ENCODE measurements around the gene MAT1A. TPM values are rescaled to one million over a fixed set of nuclear protein-coding genes. Genes with fewer than 3 reads are reported as not detected.

The MAT1A gene
- total RNA-seq, 1 donor from 2014 or later = 0.32 TPM

GRCh38 chr10:80322711-80323110, 33.3 kb upstream of the MAT1A start:
- Histone ChIP-seq H3K9me3 (no peaks in the 10 kb centered on the region), H3K27me3 (no peaks in the 10 kb centered on the region), H3K4me1 (no peaks in the 10 kb centered on the region), H3K4me3 (no peak overlapping the region), H3K27ac (no peak overlapping the region), H3K36me3 (no peaks in the 10 kb centered on the region)
- intact Hi-C loops (cut with DNase I) = no loop called here
- DNase-seq (ENCODE audit: low spot score in 2 of 2) = no peak
- TF ChIP-seq CTCF (IDR thresholded peaks at IDR 0.05) = no peak

GRCh38 chr10:80322158-80322557, 32.7 kb upstream of the MAT1A start:
- no peaks in the 10 kb centered on the region for H3K9me3 ChIP-seq
- no peaks in the 10 kb centered on the region for H3K36me3 ChIP-seq
- H3K4me1 ChIP-seq = no peaks in the 10 kb centered on the region
- no peak for DNase-seq (ENCODE audit: low spot score in 2 of 2)
- H3K27ac ChIP-seq = no peak overlapping the region
- no peak for TF ChIP-seq CTCF (IDR thresholded peaks at IDR 0.05)
- intact Hi-C loops (cut with DNase I) = no loop called here
- H3K27me3 ChIP-seq = no peaks in the 10 kb centered on the region
- H3K4me3 ChIP-seq = no peak overlapping the region

- H3K4me3 ChIP-seq = no peak overlapping the region
- intact Hi-C loops (cut with DNase I) = no loop called here
- no peak for TF ChIP-seq CTCF (IDR thresholded peaks at IDR 0.05)
- no peak for DNase-seq (ENCODE audit: low spot score in 2 of 2)
- no peaks in the 10 kb centered on the region for H3K9me3 ChIP-seq
- H3K27ac ChIP-seq = no peak overlapping the region
- H3K4me1 ChIP-seq = no peaks in the 10 kb centered on the region
- H3K27me3 ChIP-seq = no peaks in the 10 kb centered on the region
- H3K36me3 ChIP-seq = no peaks in the 10 kb centered on the region
Measured at GRCh38 chr10:80321183-80321582, 31.7 kb upstream of the MAT1A start.

- DNase-seq (ENCODE audit: low spot score in 2 of 2) = no peak
- intact Hi-C loops (cut with DNase I) = no loop called here
- H3K9me3 ChIP-seq = no peaks in the 10 kb centered on the region
- H3K36me3 ChIP-seq = no peaks in the 10 kb centered on the region
- no peak overlapping the region for H3K4me3 ChIP-seq
- no peak for TF ChIP-seq CTCF (IDR thresholded peaks at IDR 0.05)
- no peaks in the 10 kb centered on the region for H3K4me1 ChIP-seq
- no peaks in the 10 kb centered on the region for H3K27me3 ChIP-seq
- H3K27ac ChIP-seq = no peak overlapping the region
Measured at GRCh38 chr10:80320377-80320776, 30.9 kb upstream of the MAT1A start.

GRCh38 chr10:80319725-80320290, 30.4 kb upstream of the MAT1A start:
- Histone ChIP-seq H3K27ac (no peak overlapping the region), H3K36me3 (no peaks in the 10 kb centered on the region), H3K4me3 (no peak overlapping the region), H3K27me3 (no peaks in the 10 kb centered on the region), H3K9me3 (no peaks in the 10 kb centered on the region), H3K4me1 (no peaks in the 10 kb centered on the region)
- intact Hi-C loops (cut with DNase I) = no loop called here
- TF ChIP-seq CTCF (IDR thresholded peaks at IDR 0.05) = no peak
- no peak for DNase-seq (ENCODE audit: low spot score in 2 of 2)

- H3K27ac ChIP-seq = no peak overlapping the region
- no peak for DNase-seq (ENCODE audit: low spot score in 2 of 2)
- H3K4me1 ChIP-seq = no peaks in the 10 kb centered on the region
- H3K36me3 ChIP-seq = no peaks in the 10 kb centered on the region
- intact Hi-C loops (cut with DNase I) = no loop called here
- H3K9me3 ChIP-seq = no peaks in the 10 kb centered on the region
- no peak for TF ChIP-seq CTCF (IDR thresholded peaks at IDR 0.05)
- no peaks in the 10 kb centered on the region for H3K27me3 ChIP-seq
- no peak overlapping the region for H3K4me3 ChIP-seq
Measured at GRCh38 chr10:80319318-80319717, 29.9 kb upstream of the MAT1A start.
